Caco-2 (cell line): Measurements from ENCODE around the gene CDK2AP2. TPM values are rescaled to one million over a fixed set of nuclear protein-coding genes. Genes with fewer than 3 reads are reported as not detected.

Experiments used
- BruUV-seq: library from RNA; stranded (reverse); fragments of 400-500 nt; replicated peaks from 2 replicates; lab custom pipeline; 2021; lab: Mats Ljungman, UMichigan
- CTCF ChIA-PET: fragments of 300-600 bp; sonication (Branson Sonifier 250); formaldehyde crosslinking; loops from one replicate; lab custom pipeline; 2022; ENCODE audit warnings: antibody characterized with exemption; lab: Charles Lee
- POLR2A ChIA-PET: fragments of 300-600 bp; sonication (Branson Sonifier 250); formaldehyde crosslinking; loops from one replicate; lab custom pipeline; 2022; ENCODE audit warnings: antibody characterized with exemption; lab: Charles Lee
- DNase-seq, 2 experiments: peaks; one replicate each; pipeline versions ENCODE4 v3.0.0 to v3.0.0-alpha.2; 2020 to 2022
- H3K27me3 ChIP-seq: replicated peaks from 2 replicates; pipeline ENCODE4 v1.6.0; 2011; ENCODE audit warnings: low read length; ENCODE audit not compliant: control insufficient read depth, insufficient read depth
- H3K36me3 ChIP-seq: 2 replicates; pipeline ENCODE4 v1.5.1; 2011; ENCODE audit warnings: low read length; ENCODE audit not compliant: control insufficient read depth, insufficient read depth
- H3K4me1 ChIP-seq: fragments of 250-450 bp; sonication (Bioruptor Pico); 2 replicates; pipeline ENCODE4 v1.5.1; 2020; ENCODE audit warnings: mild to moderate bottlenecking
- H3K4me3 ChIP-seq: 2 replicates; pipeline ENCODE4 v1.5.1; 2011; ENCODE audit warnings: low read depth, mild to moderate bottlenecking, control low read depth, low read length
- H3K9me3 ChIP-seq: fragments of 250-450 bp; sonication (Bioruptor Pico); 2 replicates; pipeline ENCODE4 v1.5.1; 2020; ENCODE audit warnings: mild to moderate bottlenecking, moderate library complexity
- H3K27ac Mint-ChIP-seq: one replicate; pipeline ENCODE4 v1.8.0; 2022; ENCODE audit warnings: mixed read lengths; ENCODE audit not compliant: unreplicated experiment
- H3K27me3 Mint-ChIP-seq: one replicate; pipeline ENCODE4 v1.8.0; 2022; ENCODE audit warnings: mixed read lengths; ENCODE audit not compliant: insufficient read depth, unreplicated experiment
- H3K36me3 Mint-ChIP-seq: one replicate; pipeline ENCODE4 v1.8.0; 2022; ENCODE audit warnings: mild to moderate bottlenecking, mixed read lengths; ENCODE audit not compliant: insufficient read depth, unreplicated experiment
- H3K4me1 Mint-ChIP-seq: one replicate; pipeline ENCODE4 v1.8.0; 2022; ENCODE audit warnings: low read depth, mixed read lengths; ENCODE audit not compliant: unreplicated experiment
- H3K4me3 Mint-ChIP-seq: one replicate; pipeline ENCODE4 v1.8.0; 2022; ENCODE audit warnings: mild to moderate bottlenecking, moderate library complexity, mixed read lengths; ENCODE audit not compliant: unreplicated experiment
- H3K9me3 Mint-ChIP-seq: one replicate; pipeline ENCODE4 v1.8.0; 2022; ENCODE audit warnings: mixed read lengths; ENCODE audit not compliant: unreplicated experiment
- CTCF ChIP-seq, 2 experiments: fragments of 200-600 bp in 1 of 2; IDR thresholded peaks; 1 replicate in 1 of 2; 2 replicates in 1 of 2; pipeline versions ENCODE4 v1.5.1 to v1.8.0; 2011 to 2022; ENCODE audit warnings: antibody characterized with exemption in 1 of 2, control low read depth in 1 of 2, inconsistent platforms in 1 of 2, low read depth in 1 of 2, low read length in 1 of 2, mild to moderate bottlenecking in 1 of 2, moderate library complexity in 1 of 2; ENCODE audit not compliant: insufficient read depth in 1 of 2, severe bottlenecking in 1 of 2, unreplicated experiment in 1 of 2
- intact Hi-C: fragments of 100-400 bp; cut with micrococcal nuclease; formaldehyde crosslinking; loops from one replicate; pipeline ENCODE4 v1.10.0; 2022; ENCODE audit not compliant: unreplicated experiment
- total RNA-seq: library from RNA; stranded (reverse); gene quantifications from 2 replicates; pipeline ENCODE4 v1.2.3, GENCODE V29; 2022

CDK2AP2 gene
- total RNA-seq, 1 experiment from 2014 or later = 99.4 TPM

GRCh38 chr11:67505605-67506396 lies 2.2 kb downstream of the CDK2AP2 start:
- Histone ChIP-seq H3K27me3 (no peaks in the 10 kb centered on the region), H3K4me1 (peaks cover 47% of the 10 kb centered on the region), H3K4me3 (peak overlapping the region; percentile 91), H3K9me3 (no peaks in the 10 kb centered on the region), H3K36me3 (peaks cover 2% of the 10 kb centered on the region; the same call in 1 of the 2 replicates)
- Mint-ChIP-seq H3K4me3 (peak overlapping the region; percentile 99), H3K36me3 (peaks cover 66% of the 10 kb centered on the region), H3K4me1 (peaks cover 48% of the 10 kb centered on the region), H3K9me3 (no peaks in the 10 kb centered on the region), H3K27me3 (no peaks in the 10 kb centered on the region), H3K27ac (peak overlapping the region; percentile 100)
- BruUV-seq = no TSS peak
- DNase-seq = peak; percentile 77 to 90
- ChIA-PET POLR2A (interaction anchor here (0.6 kb wide), 1 partner anchor 1505 kb away, joined by 4 read pairs; no protein-coding TSS in a partner anchor), CTCF (interaction anchor here (0.6 to 1.7 kb wide), 2 partner anchors 104 to 124 kb away, joined by 3 to 4 read pairs; partner anchors contain the start of gene PPP1CA)
- peak; percentile 97 to 98 for TF ChIP-seq CTCF (IDR thresholded peaks at IDR 0.05; ENCODE audit: insufficient read depth in 1 of 2, low read depth in 1 of 2, low read length in 1 of 2, severe bottlenecking in 1 of 2, unreplicated experiment in 1 of 2)
- intact Hi-C loops = loop anchor here (5.0 to 10.0 kb wide), 4 partner anchors 64 to 391 kb away; partner anchors contain the start of genes CORO1B, KDM2A, PPP1CA and TBC1D10C

GRCh38 chr11:67504950-67505581 lies 2.9 kb downstream of the CDK2AP2 start, which contains the start of gene PITPNM1:
PITPNM1 (minus strand) TSS chr11:67505363; CDS start chr11:67504180, 1,183 bp downstream.
- DNase-seq = peak; percentile 83 to 90
- intact Hi-C loops = loop anchor here (1.0 to 10.0 kb wide), 5 partner anchors 22 to 390 kb away; partner anchors contain the start of genes AIP, CORO1B, KDM2A and PPP1CA
- Histone ChIP-seq H3K4me3 (peak within 1 kb of the TSS; percentile 91), H3K4me1 (peaks cover 40% of the 10 kb centered on the region), H3K9me3 (no peaks in the 10 kb centered on the region), H3K27me3 (no peaks in the 10 kb centered on the region), H3K36me3 (peaks cover 3% of the 10 kb centered on the region; the same call in 1 of the 2 replicates)
- H3K4me1 Mint-ChIP-seq = peaks cover 41% of the 10 kb centered on the region
- peak within 1 kb of the TSS; percentile 99 for H3K4me3 Mint-ChIP-seq
- TF ChIP-seq CTCF (IDR thresholded peaks at IDR 0.05; ENCODE audit: insufficient read depth in 1 of 2, low read depth in 1 of 2, low read length in 1 of 2, severe bottlenecking in 1 of 2, unreplicated experiment in 1 of 2) = no peak
- no TSS peak for BruUV-seq
- no peaks in the 10 kb centered on the region for H3K9me3 Mint-ChIP-seq
- CTCF ChIA-PET = interaction anchor here (0.6 to 1.7 kb wide), 2 partner anchors 104 to 125 kb away, joined by 3 to 4 read pairs; partner anchors contain the start of gene PPP1CA
- peaks cover 67% of the 10 kb centered on the region for H3K36me3 Mint-ChIP-seq
- POLR2A ChIA-PET = no interaction called here
- no peaks in the 10 kb centered on the region for H3K27me3 Mint-ChIP-seq
- peak within 1 kb of the TSS; percentile 100 for H3K27ac Mint-ChIP-seq
